ENCODE measurements around the gene SLC35F6. TPM values are rescaled to one million over a fixed set of nuclear protein-coding genes. Genes with fewer than 3 reads are reported as not detected.

SLC35F6 gene
- total RNA-seq, 2 donors from 2014 or later: 24.8 to 29.1 TPM

DNA sequence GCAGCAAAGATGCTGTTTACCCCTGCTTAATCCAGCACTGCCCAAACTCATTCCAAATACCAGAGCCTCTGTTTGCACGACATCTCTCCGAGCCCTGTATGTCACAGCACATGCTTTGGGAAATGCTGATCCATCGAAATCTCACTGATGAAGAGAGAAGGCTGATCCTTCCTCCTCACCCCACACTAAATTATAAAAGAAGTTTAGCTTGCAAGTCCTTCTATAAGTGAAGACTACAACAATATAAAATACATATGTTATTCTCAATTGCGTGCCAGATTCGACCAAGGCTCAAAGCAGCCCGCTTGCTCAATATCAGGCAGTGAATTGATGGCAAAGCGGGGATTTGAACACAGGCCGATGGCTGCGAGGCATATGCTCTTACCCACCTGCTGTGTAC lies 30.7 kb upstream of the SLC35F6 start:
- intact Hi-C loops (cut with DNase I): no loop called here
- Histone ChIP-seq H3K4me1 (no peaks in the 10 kb centered on the region), H3K27me3 (no peaks in the 10 kb centered on the region), H3K36me3 (no peaks in the 10 kb centered on the region), H3K4me3 (no peak overlapping the region), H3K9me3 (no peaks in the 10 kb centered on the region), H3K27ac (no peak overlapping the region), H3K9ac (ENCODE audit: low read depth in 2 of 2, low read length in 2 of 2) (no peak overlapping the region)
- DNase-seq: no peak
- TF ChIP-seq, protein P1, sequence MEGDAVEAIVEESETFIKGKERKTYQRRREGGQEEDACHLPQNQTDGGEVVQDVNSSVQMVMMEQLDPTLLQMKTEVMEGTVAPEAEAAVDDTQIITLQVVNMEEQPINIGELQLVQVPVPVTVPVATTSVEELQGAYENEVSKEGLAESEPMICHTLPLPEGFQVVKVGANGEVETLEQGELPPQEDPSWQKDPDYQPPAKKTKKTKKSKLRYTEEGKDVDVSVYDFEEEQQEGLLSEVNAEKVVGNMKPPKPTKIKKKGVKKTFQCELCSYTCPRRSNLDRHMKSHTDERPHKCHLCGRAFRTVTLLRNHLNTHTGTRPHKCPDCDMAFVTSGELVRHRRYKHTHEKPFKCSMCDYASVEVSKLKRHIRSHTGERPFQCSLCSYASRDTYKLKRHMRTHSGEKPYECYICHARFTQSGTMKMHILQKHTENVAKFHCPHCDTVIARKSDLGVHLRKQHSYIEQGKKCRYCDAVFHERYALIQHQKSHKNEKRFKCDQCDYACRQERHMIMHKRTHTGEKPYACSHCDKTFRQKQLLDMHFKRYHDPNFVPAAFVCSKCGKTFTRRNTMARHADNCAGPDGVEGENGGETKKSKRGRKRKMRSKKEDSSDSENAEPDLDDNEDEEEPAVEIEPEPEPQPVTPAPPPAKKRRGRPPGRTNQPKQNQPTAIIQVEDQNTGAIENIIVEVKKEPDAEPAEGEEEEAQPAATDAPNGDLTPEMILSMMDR (IDR thresholded peaks at IDR 0.05): no peak

DNA sequence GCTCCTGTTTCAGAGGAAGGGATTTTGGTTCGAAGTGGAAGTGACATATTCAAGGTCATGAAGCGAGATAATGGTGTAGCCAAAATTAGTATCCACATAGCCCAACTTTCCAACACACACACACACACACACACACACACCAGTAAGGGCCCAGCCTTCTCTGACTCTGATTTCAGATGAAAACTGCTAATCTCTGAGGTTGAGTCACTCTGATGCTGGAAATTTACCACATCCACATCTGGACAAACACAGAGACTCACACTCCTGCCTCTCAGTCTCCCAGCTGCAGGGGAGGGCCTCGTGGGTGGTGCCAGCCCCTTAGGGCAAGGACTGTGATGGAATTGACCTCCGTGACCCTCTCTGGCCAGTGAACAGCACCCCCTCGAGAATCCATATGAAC lies 29.0 kb upstream of the SLC35F6 start:
- intact Hi-C loops (cut with DNase I): no loop called here
- Histone ChIP-seq H3K36me3 (no peaks in the 10 kb centered on the region), H3K4me1 (no peaks in the 10 kb centered on the region), H3K9ac (ENCODE audit: low read depth in 2 of 2, low read length in 2 of 2) (no peak overlapping the region), H3K9me3 (no peaks in the 10 kb centered on the region), H3K27ac (no peak overlapping the region), H3K4me3 (no peak overlapping the region), H3K27me3 (no peaks in the 10 kb centered on the region)
- DNase-seq: no peak
- TF ChIP-seq, protein P1 (IDR thresholded peaks at IDR 0.05): no peak

DNA sequence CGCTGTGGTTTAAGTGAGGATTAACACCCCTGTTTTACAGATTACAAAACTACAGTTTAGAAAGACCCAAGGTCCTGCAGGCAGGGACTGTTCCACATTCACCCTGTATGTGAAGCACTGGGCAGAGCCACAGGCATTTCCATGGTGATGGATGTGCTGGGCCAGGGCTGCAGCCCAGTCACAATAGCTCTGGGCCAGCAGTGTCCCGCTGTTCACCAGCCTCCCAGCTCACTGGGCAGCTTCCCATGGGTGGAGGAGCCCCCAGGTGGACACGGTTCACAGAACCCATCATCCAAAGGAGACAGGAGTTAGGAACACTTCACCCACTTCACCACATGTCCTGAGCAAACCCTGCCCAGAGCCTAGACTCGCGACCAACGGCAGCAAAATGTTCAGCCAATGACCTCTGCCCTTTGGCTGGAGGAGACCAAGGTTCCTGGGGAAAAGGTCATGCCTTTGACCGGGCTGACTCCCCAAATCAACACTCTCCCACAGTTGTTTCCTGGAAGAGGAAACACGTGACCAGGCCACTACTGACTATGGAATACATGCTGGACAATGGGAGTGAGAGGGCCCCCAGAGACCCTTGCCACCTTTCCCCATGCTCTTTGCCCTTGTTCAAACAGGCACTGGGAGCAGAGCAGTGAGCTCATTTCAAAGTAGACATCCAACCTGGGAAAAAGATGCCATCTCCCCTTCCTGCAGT lies 28.0 kb upstream of the SLC35F6 start:
- DNase-seq: no peak
- H3K27ac ChIP-seq: no peak overlapping the region
- TF ChIP-seq, protein P1 (IDR thresholded peaks at IDR 0.05): no peak

GRCh38 chr2:26737221-26737620 lies 26.9 kb upstream of the SLC35F6 start:
- no peak for DNase-seq
- Histone ChIP-seq H3K4me1 (no peaks in the 10 kb centered on the region), H3K4me3 (no peak overlapping the region), H3K27ac (no peak overlapping the region), H3K27me3 (no peaks in the 10 kb centered on the region), H3K9me3 (no peaks in the 10 kb centered on the region), H3K9ac (ENCODE audit: low read depth in 2 of 2, low read length in 2 of 2) (no peak overlapping the region), H3K36me3 (no peaks in the 10 kb centered on the region)
- intact Hi-C loops (cut with DNase I): no loop called here
- TF ChIP-seq, protein P1 (IDR thresholded peaks at IDR 0.05): no peak

More for the DNA sequence above, 28.0 kb upstream of the SLC35F6 start:
- Histone ChIP-seq H3K9ac (ENCODE audit: low read depth in 2 of 2, low read length in 2 of 2) (no peak overlapping the region), H3K27me3 (no peaks in the 10 kb centered on the region), H3K4me3 (no peak overlapping the region), H3K36me3 (no peaks in the 10 kb centered on the region), H3K9me3 (no peaks in the 10 kb centered on the region), H3K4me1 (no peaks in the 10 kb centered on the region)
- intact Hi-C loops (cut with DNase I): no loop called here

DNA sequence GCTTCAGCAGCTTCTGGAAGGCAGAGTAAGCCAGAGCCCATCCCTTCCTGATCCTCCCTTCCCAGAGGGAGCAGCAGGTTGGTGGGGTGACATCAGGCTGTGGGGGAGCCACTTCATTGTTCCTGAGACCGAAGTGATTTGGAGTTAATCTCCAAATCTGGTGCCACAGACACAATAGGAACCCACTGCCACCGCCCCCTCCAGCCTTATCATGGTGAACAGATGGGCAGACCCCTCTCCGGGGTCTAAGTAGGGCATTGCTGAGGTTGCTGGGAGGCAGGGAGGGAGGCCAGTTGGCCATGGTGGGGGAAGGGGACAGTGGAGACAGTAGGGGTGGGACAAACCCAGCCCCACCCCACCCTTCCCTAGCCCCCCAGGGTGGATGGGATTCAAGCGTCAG lies 25.6 kb upstream of the SLC35F6 start:
- H3K27me3 ChIP-seq: no peaks in the 10 kb centered on the region
- intact Hi-C loops (cut with DNase I): no loop called here

More for the DNA sequence above, 25.6 kb upstream of the SLC35F6 start:
- TF ChIP-seq, protein P1 (IDR thresholded peaks at IDR 0.05): no peak
- no peak for DNase-seq
- Histone ChIP-seq H3K9ac (ENCODE audit: low read depth in 2 of 2, low read length in 2 of 2) (no peak overlapping the region), H3K4me3 (no peak overlapping the region), H3K36me3 (no peaks in the 10 kb centered on the region), H3K9me3 (no peaks in the 10 kb centered on the region), H3K4me1 (no peaks in the 10 kb centered on the region), H3K27ac (no peak overlapping the region)

Data from colonic mucosa (tissue), 4 donors.